ENCODE results near the gene BAD. TPM values are rescaled to one million over a fixed set of nuclear protein-coding genes. Genes with fewer than 3 reads are reported as not detected.

The BAD gene
- total and polyA plus RNA-seq, 10 of the 15 experiments (the other 5 are each of a cell fraction or from before 2014, with no cell fraction given), result 1.5 to 67.2 (median 39.6) TPM

- intact Hi-C loops (cut with micrococcal nuclease; ENCODE audit: unreplicated experiment) (loop anchor here (2.0 to 5.0 kb wide), 2 partner anchors 49 to 628 kb away; partner anchors contain the start of genes ATL3 and PLCB3), in situ Hi-C loops (cut with MboI) (loop anchor here (5.0 kb wide), 1 partner anchor 98 kb away; no protein-coding TSS in a partner anchor)
- BruUV-seq (replicated peaks), result no TSS peak
- FAIRE-seq (no peak), ATAC-seq (no peak), DNase-seq (ENCODE audit: low read depth, low spot score) (no peak)
- peak within 1 kb of the TSS; percentile 16; the same call in 1 of the 2 replicates for H3K4me3 ChIP-seq
- H3K9ac ChIP-seq (ENCODE audit: control insufficient read depth, insufficient read depth, low read length), result no peak within 1 kb of the TSS; the same call in 1 of the 2 replicates
- 5% methylated on average over 44 of the region's 54 CpGs for WGBS (ENCODE audit: insufficient coverage, insufficient replicate concordance, low lambda C conversion rate, missing lambda C conversion rate)
- no peaks in the 10 kb centered on the region for H3K9me3 ChIP-seq (replicated peaks; ENCODE audit: control insufficient read depth, insufficient read depth, low read length)
- H3K4me2 ChIP-seq (ENCODE audit: control insufficient read depth, insufficient read depth), result peak within 1 kb of the TSS; percentile 84
- ChIA-PET POLR2A (interaction anchor here (1.1 to 5.8 kb wide), 3 partner anchors 30 to 95 kb away, joined by 4 to 70 read pairs (median 61); partner anchors contain the start of gene FERMT3), CTCF (interaction anchor here (0.7 to 5.8 kb wide), 22 partner anchors 7 to 152 kb away, joined by 3 to 238 read pairs (median 7); partner anchors contain the start of genes BAD, CCDC88B, FERMT3 and GPR137), SMC1A (ENCODE audit: uncharacterized antibody, unreplicated experiment) (interaction anchor here (1.1 to 5.7 kb wide), 5 partner anchors 15 to 94 kb away, joined by 5 to 98 read pairs (median 7); partner anchors contain the start of genes BAD, FERMT3 and GPR137), RAD21 (ENCODE audit: unreplicated experiment) (interaction anchor here (0.6 to 5.8 kb wide), 12 partner anchors 15 to 113 kb away, joined by 3 to 125 read pairs (median 7); partner anchors contain the start of genes BAD, FERMT3, FKBP2 and GPR137)
- no peaks in the 10 kb centered on the region; the same call in 1 of the 2 replicates for H4K20me1 ChIP-seq (ENCODE audit: control insufficient read depth, insufficient read depth)
- peak within 1 kb of the TSS; percentile 51 for H2AFZ ChIP-seq (ENCODE audit: control insufficient read depth, low read depth, low read length)
- peaks cover 21% of the 10 kb centered on the region for H3K4me1 ChIP-seq (ENCODE audit: control insufficient read depth, insufficient read depth, low read length)
- no peaks in the 10 kb centered on the region for H3K36me3 ChIP-seq (ENCODE audit: control insufficient read depth in 2 of 2, insufficient read depth in 2 of 2, low read length in 1 of 2)
- peaks cover 17 to 27% of the 10 kb centered on the region in 2 experiments for H3K27me3 ChIP-seq (replicated peaks in 1 of 2; ENCODE audit: control insufficient read depth in 2 of 2, insufficient read depth in 2 of 2, low read length in 1 of 2)
- no peak within 1 kb of the TSS for H3K27ac ChIP-seq (ENCODE audit: control insufficient read depth, insufficient read depth)
- TF ChIP-seq USF2 (IDR thresholded peaks at IDR 0.05; ENCODE audit: borderline replicate concordance, low read depth, low read length) (no peak), SUZ12 (IDR thresholded peaks at IDR 0.05; ENCODE audit: unreplicated experiment) (peak; percentile 54)
- no peaks in the 10 kb centered on the region for H3K79me2 ChIP-seq (ENCODE audit: control insufficient read depth, insufficient read depth, low read length)
Measured at GRCh38 chr11:64299847-64300648, 15.6 kb upstream of the BAD start, which contains the start of gene CATSPERZ. Gene CATSPERZ, plus strand, starts transcription at chr11:64300358. Its CDS starts 53 bp downstream, at chr11:64300411.
